Measurements from ENCODE around the gene CLPSL2. TPM values are rescaled to one million over a fixed set of nuclear protein-coding genes. Genes with fewer than 3 reads are reported as not detected.
A peak's percentile ranks its signal among the peaks of the same experiment; 100 is the strongest.

Gene CLPSL2
- polyA plus RNA-seq, 3 donors from 2014 or later, result not detected

DNA sequence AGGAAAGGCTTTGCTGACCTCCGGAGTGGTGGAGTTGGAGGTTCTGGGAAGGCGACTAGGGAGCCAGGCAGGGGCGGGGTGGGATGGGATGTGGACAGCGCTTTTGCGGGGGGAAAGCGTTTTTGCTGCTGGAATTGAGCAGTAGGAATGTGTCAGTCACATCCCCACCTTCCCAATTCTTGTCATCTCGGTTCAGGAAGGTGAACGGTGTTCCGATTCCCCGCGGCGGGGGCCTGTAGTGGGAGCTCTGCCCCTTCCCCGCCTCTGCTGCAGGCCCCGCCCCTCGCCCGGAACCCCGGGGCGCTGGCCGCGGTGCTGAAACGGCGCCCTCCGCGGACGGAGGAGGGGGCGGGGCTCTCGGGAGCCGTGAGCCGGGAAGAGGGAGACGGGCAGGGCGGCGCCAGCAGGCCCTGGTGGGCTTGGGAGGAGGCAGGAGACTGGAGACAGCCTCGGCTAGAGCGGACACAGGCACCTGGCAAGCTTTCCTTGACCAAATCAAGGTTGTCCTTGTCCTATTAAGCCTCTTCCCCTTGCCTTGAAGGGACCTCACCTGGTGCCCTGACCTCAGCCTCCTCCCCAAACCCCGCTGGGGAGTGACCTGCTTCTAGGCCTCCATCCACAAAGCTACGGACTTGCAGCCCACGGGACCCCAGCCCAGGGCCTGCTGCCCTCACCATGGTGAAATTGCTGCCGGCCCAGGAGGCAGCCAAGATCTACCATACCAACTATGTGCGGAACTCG lies 28.8 kb downstream of the CLPSL2 start, which contains the start of gene LHFPL5:
Gene LHFPL5 (plus strand): TSS at position 357 of the 741 bp plus-strand sequence. CDS start 319 bp downstream, at position 676.
- peak; percentile 32 to 42 (median 38) for DNase-seq
- Mint-ChIP-seq H3K36me3 (no peaks in the 10 kb centered on the region), H3K27ac (no peak within 1 kb of the TSS), H3K9me3 (no peaks in the 10 kb centered on the region), H3K4me3 (peak within 1 kb of the TSS in 2 of 5 donors; percentile 30 to 38), H3K4me1 (peaks cover 6 to 7% of the 10 kb centered on the region in 2 donors), H3K27me3 (ENCODE audit: low read depth in 3 of 3) (peaks cover 6 to 12% (median 8%) of the 10 kb centered on the region in 3 donors)

DNA sequence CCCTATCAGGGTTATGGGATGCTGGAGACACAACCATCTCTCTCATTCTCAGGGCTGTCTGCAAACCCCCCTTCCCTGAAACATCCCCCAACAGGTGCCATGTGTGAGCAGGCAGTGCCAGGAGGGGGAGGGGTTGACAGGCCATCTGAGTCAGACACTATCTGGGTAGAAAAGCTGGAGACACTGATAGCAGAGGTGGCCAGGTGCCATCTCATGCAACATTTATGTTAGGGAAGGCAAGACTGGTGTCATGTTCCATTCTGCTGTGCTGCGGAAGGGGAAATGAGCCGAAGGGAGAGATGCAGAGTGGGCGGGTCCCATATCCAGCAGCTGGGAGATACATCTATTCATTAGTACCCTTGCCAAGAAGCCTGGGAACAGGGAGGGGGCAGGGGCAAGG lies 32.3 kb downstream of the CLPSL2 start:
- DNase-seq, result no peak
- no peak overlapping the region for H3K4me3 Mint-ChIP-seq
- H3K9me3 Mint-ChIP-seq, result no peaks in the 10 kb centered on the region
- H3K36me3 Mint-ChIP-seq, result no peaks in the 10 kb centered on the region
- H3K27ac Mint-ChIP-seq, result no peak overlapping the region
- peaks cover 6 to 7% of the 10 kb centered on the region in 2 donors for H3K4me1 Mint-ChIP-seq
- H3K27me3 Mint-ChIP-seq (ENCODE audit: low read depth in 3 of 3), result peaks cover 5 to 12% (median 11%) of the 10 kb centered on the region in 3 donors

DNA sequence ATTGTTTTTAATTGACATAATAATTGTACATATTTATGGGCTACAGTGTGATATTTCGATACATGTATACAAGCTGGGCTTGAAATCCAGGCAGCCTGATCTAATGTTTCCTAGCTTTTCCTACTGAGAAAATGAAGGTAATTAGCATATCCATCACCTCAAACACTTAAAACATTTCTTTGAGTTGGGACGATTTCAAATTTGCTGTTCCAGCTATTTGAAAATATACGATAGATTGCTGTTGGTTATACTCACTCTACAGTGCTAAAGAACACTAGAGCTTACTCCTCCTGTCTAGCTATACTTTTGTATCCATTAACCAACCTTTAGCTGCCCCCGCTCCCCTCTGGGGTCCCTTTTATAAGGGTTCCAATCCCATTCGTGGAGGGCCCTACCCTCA lies 33.4 kb downstream of the CLPSL2 start:
- H3K4me3 Mint-ChIP-seq, result no peak overlapping the region
- peaks cover 5 to 15% (median 10%) of the 10 kb centered on the region in 3 donors for H3K27me3 Mint-ChIP-seq (ENCODE audit: low read depth in 3 of 3)
- no peaks in the 10 kb centered on the region for H3K36me3 Mint-ChIP-seq
- no peak for DNase-seq
- peaks cover 2 to 6% of the 10 kb centered on the region in 2 donors for H3K4me1 Mint-ChIP-seq
- no peaks in the 10 kb centered on the region for H3K9me3 Mint-ChIP-seq
- H3K27ac Mint-ChIP-seq, result no peak overlapping the region

DNA sequence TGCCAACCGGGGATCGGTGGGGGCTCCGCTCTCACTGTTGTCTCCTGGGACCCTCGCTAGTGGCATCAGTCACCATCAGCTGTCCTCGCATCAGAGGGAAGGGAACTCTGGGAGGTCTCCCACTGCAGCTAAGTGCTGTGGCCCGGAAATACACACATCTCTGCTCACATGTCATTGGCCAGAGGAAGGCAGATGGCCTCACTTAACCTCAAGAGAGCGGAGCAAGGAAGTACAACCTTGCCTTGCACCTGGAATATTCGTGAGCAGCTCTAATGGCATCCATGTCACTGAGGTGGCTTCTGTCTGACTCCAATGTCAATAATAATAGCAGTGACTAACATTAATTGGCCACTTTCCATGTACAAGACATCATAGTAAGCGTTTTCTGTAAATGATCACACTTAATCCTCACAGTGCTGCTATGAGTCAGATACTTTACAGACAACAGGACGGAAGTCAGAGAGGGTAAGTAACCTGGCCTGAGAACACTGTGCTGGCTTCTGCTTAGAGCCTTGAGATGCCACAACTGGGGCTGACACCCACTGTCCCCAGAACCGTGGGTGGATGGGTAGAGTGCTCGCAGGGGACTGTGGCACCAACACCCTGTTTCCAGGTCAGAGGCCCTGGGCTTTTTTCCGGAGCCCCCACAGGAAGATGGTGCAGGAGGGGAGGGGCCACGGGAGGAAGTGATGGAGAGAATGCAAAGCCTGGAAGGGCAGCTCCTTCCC lies 34.7 kb downstream of the CLPSL2 start:
- Mint-ChIP-seq H3K27ac (peak overlapping the region in 2 of 6 donors; percentile 60 to 66), H3K36me3 (no peaks in the 10 kb centered on the region), H3K4me3 (no peak overlapping the region), H3K9me3 (no peaks in the 10 kb centered on the region), H3K27me3 (ENCODE audit: low read depth in 3 of 3) (peaks cover 5 to 11% (median 10%) of the 10 kb centered on the region in 3 donors), H3K4me1 (no peaks in the 10 kb centered on the region)
- no peak for DNase-seq

DNA sequence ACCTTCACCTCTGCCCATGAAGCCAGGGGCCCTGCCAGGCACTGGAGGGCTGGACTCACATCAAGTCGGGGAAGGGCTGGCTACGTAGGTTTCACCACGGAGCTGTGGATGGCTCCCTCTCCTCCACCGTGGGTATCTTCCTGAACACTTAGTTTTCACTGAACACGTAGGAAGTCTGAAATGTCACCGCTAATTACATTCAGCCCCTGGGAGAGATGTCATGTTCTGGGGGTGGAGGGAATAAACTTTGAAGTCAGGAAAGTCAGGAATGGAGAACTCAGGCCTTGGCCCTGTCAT lies 35.2 kb downstream of the CLPSL2 start:
- DNase-seq, result no peak
- Mint-ChIP-seq H3K36me3 (peaks cover 0 to under 1% (median 0%) of the 10 kb centered on the region in 3 donors), H3K4me3 (no peak overlapping the region), H3K9me3 (peaks cover 0 to 4% (median 0%) of the 10 kb centered on the region in 6 donors), H3K4me1 (no peaks in the 10 kb centered on the region), H3K27ac (no peak overlapping the region), H3K27me3 (ENCODE audit: low read depth in 3 of 3) (peaks cover 5 to 8% (median 5%) of the 10 kb centered on the region in 3 donors)

DNA sequence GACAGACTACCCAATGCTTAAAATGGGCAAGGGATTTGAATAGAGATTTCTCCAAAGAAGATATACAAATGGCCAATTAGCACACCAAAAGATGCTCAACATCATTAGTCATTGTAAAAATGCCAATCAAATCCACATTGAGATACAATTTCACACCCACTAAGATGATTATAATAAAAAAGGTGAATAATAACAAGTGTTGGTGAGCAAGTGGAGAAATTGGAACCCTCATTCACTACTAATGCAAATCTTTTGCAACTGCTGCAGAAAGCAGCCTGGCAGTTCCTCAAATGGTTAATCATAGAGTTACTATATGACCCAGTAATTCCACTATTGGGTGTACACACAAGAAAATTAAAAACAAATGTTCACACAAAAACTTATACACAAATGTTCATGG lies 41.1 kb downstream of the CLPSL2 start:
- DNase-seq, result no peak
- Mint-ChIP-seq H3K27me3 (ENCODE audit: low read depth in 3 of 3) (peaks cover 3 to 9% (median 5%) of the 10 kb centered on the region in 3 donors), H3K27ac (no peak overlapping the region), H3K9me3 (peaks cover 0 to 20% (median under 1%) of the 10 kb centered on the region in 6 donors), H3K36me3 (peaks cover 0 to 3% (median 0%) of the 10 kb centered on the region in 3 donors), H3K4me3 (no peak overlapping the region), H3K4me1 (no peaks in the 10 kb centered on the region)

DNA sequence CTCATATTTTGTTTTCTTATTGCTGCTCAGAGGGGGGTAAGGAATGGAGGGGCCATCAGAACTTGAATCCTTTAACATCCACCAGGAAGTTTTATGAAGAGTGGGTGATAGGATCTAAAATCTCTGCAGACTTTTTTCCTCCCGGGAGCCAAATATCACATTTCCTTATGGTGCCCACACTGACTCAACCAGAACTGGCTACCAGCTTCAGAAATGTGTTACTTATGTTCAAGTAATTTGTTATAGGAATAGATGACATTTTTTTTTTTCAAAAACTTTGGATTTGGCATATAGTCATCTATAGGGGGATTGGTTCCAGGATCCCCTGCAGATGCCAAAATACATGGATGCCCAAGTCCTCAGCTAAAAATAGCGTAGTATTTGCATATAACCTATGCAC lies 47.2 kb downstream of the CLPSL2 start:
- H3K27me3 Mint-ChIP-seq (ENCODE audit: low read depth in 3 of 3), result peaks cover 0 to 4% (median 0%) of the 10 kb centered on the region in 3 donors
- DNase-seq, result no peak
- peaks cover 0 to 1% (median 0%) of the 10 kb centered on the region in 6 donors for H3K9me3 Mint-ChIP-seq
- H3K36me3 Mint-ChIP-seq, result no peaks in the 10 kb centered on the region
- H3K27ac Mint-ChIP-seq, result no peak overlapping the region
- H3K4me3 Mint-ChIP-seq, result no peak overlapping the region
- H3K4me1 Mint-ChIP-seq, result no peaks in the 10 kb centered on the region

DNA sequence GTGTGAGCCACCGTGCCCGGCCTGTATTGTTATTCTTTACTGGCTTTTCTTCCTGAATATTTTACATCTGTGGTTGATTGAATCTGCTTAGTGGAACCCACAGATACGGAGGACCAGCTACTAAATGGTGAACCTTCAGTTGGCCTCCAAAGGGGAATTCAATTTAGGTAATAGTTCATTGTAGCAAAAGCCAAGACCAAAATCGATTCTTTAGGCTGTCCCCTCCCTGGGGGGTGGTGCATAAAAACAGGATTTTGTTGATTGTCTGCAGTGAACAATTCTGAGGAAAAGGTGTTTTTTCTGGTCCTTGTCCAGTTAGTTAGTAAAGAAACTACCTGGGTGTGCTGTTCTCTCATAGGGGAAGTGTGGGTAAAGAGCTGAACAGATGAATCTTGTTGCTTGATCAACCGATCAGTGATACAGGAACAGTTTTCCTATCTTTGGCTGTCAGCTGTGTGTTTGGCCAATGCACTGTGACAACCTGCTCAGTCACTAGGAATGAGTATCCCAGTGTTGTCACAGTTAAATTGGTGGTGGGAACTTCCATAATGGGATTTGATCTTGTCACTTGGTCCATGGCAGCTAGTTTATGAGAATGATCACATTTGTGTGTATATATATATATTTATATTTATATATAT lies 48.3 kb downstream of the CLPSL2 start:
- Mint-ChIP-seq H3K4me1 (no peaks in the 10 kb centered on the region), H3K27ac (no peak overlapping the region), H3K27me3 (ENCODE audit: low read depth in 3 of 3) (no peaks in the 10 kb centered on the region), H3K9me3 (no peaks in the 10 kb centered on the region), H3K36me3 (peaks cover 0 to 4% (median 0%) of the 10 kb centered on the region in 3 donors), H3K4me3 (no peak overlapping the region)
- no peak for DNase-seq

Other genes with a start within 250 kb of the CLPSL2 start
- gene FKBP5, start 87.7 kb upstream of the CLPSL2 start, polyA plus RNA-seq, result 10 to 100 TPM; 26.1 to 99.0 (median 29.3) TPM
- under 1 TPM in 1 of 3 donors, not detected in 2; 0.16 TPM for gene ARMC12, start 39.6 kb upstream of the CLPSL2 start, polyA plus RNA-seq
- gene CLPSL1, start 4.4 kb downstream of the CLPSL2 start, polyA plus RNA-seq, result not detected
- gene CLPS, start 20.7 kb downstream of the CLPSL2 start, polyA plus RNA-seq, result not detected
- gene LHFPL5, start 28.8 kb downstream of the CLPSL2 start, polyA plus RNA-seq, result not detected
- 10 to 100 TPM; 34.4 to 44.7 (median 34.7) TPM for gene SRPK1, start 144.5 kb downstream of the CLPSL2 start, polyA plus RNA-seq
- gene SLC26A8, start 248.0 kb downstream of the CLPSL2 start, polyA plus RNA-seq, result not detected